Measurements from ENCODE around the gene MFAP2. TPM values are rescaled to one million over a fixed set of nuclear protein-coding genes. Genes with fewer than 3 reads are reported as not detected.

MFAP2 gene
- total RNA-seq, 4 donors from 2014 or later: 5.9 to 26.6 (median 13.5) TPM

GRCh38 chr1:16993521-16994038, 13.2 kb upstream of the MFAP2 start:
- 76 to 88% methylated on average over 5 to 15 of the region's 15 CpGs for WGBS, 2 donors
- H3K27ac ChIP-seq: no peak overlapping the region
- no peaks in the 10 kb centered on the region for H3K9me3 ChIP-seq
- no peak overlapping the region for H3K4me3 ChIP-seq
- no peak for DNase-seq (ENCODE audit: low spot score in 2 of 2)
- no peaks in the 10 kb centered on the region for H3K4me1 ChIP-seq
- peaks cover 5 to 95% (median 14%) of the 10 kb centered on the region in 3 donors for H3K36me3 ChIP-seq
- no peaks in the 10 kb centered on the region for H3K27me3 ChIP-seq
- TF ChIP-seq, protein P1, sequence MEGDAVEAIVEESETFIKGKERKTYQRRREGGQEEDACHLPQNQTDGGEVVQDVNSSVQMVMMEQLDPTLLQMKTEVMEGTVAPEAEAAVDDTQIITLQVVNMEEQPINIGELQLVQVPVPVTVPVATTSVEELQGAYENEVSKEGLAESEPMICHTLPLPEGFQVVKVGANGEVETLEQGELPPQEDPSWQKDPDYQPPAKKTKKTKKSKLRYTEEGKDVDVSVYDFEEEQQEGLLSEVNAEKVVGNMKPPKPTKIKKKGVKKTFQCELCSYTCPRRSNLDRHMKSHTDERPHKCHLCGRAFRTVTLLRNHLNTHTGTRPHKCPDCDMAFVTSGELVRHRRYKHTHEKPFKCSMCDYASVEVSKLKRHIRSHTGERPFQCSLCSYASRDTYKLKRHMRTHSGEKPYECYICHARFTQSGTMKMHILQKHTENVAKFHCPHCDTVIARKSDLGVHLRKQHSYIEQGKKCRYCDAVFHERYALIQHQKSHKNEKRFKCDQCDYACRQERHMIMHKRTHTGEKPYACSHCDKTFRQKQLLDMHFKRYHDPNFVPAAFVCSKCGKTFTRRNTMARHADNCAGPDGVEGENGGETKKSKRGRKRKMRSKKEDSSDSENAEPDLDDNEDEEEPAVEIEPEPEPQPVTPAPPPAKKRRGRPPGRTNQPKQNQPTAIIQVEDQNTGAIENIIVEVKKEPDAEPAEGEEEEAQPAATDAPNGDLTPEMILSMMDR (IDR thresholded peaks at IDR 0.05): no peak
- TF ChIP-seq EP300 (IDR thresholded peaks at IDR 0.05): no peak
- no peak for TF ChIP-seq POLR2A (IDR thresholded peaks at IDR 0.05)

- H3K9me3 ChIP-seq: no peaks in the 10 kb centered on the region
- TF ChIP-seq, protein P1 (IDR thresholded peaks at IDR 0.05): no peak
- TF ChIP-seq EP300 (IDR thresholded peaks at IDR 0.05) (no peak), POLR2A (IDR thresholded peaks at IDR 0.05) (no peak)
- DNase-seq (ENCODE audit: low spot score in 2 of 2): no peak
- H3K27me3 ChIP-seq: no peaks in the 10 kb centered on the region
- no peak overlapping the region for H3K27ac ChIP-seq
- H3K4me1 ChIP-seq: no peaks in the 10 kb centered on the region
- H3K36me3 ChIP-seq: peaks cover 4 to 95% (median 14%) of the 10 kb centered on the region in 3 donors
- 89 to 94% methylated on average over 9 of the region's 9 CpGs for WGBS, 2 donors
- H3K4me3 ChIP-seq: no peak overlapping the region
Measured at GRCh38 chr1:16992675-16993074, 12.3 kb upstream of the MFAP2 start.

DNA sequence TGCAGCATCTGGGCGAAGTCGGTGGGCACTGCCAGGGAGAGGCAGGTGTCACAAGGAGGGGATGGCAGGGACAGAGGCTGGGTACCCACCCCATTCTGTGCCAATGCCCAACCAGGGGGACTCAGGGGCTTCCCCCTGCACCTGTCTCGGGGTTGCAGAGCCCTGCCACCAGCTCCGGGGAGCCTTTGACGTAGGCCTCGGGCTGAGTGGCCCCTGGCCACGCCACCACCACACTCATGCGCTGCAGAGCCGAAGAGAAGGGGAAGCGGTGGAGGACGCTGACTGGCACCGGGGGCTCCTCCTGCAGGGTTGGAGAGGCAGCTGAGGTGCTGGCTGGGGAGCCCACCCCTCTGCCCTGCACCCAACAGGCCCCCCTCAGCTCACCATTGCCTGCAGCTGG, 11.7 kb upstream of the MFAP2 start:
- no peak overlapping the region for H3K27ac ChIP-seq
- DNase-seq (ENCODE audit: low spot score in 2 of 2): no peak
- peaks cover 4 to 95% (median 14%) of the 10 kb centered on the region in 3 donors for H3K36me3 ChIP-seq
- no peak for TF ChIP-seq POLR2A (IDR thresholded peaks at IDR 0.05)
- TF ChIP-seq, protein P1 (IDR thresholded peaks at IDR 0.05): no peak
- TF ChIP-seq EP300 (IDR thresholded peaks at IDR 0.05): no peak
- no peaks in the 10 kb centered on the region for H3K9me3 ChIP-seq
- no peaks in the 10 kb centered on the region for H3K4me1 ChIP-seq
- 92 to 97% methylated on average over 10 to 12 of the region's 12 CpGs for WGBS, 2 donors
- H3K4me3 ChIP-seq: no peak overlapping the region
- no peaks in the 10 kb centered on the region for H3K27me3 ChIP-seq

DNA sequence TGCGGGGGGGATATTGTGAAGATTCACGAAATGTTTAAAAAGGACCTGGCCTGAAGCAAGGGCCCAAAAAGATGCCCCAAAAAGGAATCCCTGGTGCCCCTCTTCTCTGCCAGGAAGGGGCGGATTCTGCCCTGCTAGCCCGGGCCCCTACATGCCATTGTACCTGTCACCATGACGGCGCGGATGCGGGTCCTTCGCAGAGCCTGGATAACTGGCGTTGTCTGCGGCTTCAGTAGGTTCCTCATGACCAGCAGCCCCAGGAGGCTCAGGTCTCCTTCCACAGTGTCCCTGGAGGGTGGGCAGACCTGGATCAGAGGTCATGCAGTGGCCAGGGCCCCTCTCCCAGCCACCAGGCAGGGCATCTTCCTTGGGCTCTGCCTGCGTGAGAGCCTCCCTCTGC, 11.2 kb upstream of the MFAP2 start:
- Histone ChIP-seq H3K4me3 (no peak overlapping the region), H3K9me3 (no peaks in the 10 kb centered on the region), H3K4me1 (no peaks in the 10 kb centered on the region), H3K27ac (no peak overlapping the region), H3K36me3 (peaks cover 4 to 95% (median 9%) of the 10 kb centered on the region in 3 donors), H3K27me3 (no peaks in the 10 kb centered on the region)
- no peak for DNase-seq (ENCODE audit: low spot score in 2 of 2)
- TF ChIP-seq EP300 (IDR thresholded peaks at IDR 0.05) (no peak), POLR2A (IDR thresholded peaks at IDR 0.05) (no peak)
- TF ChIP-seq, protein P1 (IDR thresholded peaks at IDR 0.05): no peak
- 92 to 93% methylated on average over 11 to 12 of the region's 12 CpGs for WGBS, 2 donors

- no peak overlapping the region for H3K4me3 ChIP-seq
- 85 to 87% methylated on average over 21 to 22 of the region's 22 CpGs for WGBS, 2 donors
- no peaks in the 10 kb centered on the region for H3K27me3 ChIP-seq
- H3K9me3 ChIP-seq: no peaks in the 10 kb centered on the region
- no peak overlapping the region for H3K27ac ChIP-seq
- H3K36me3 ChIP-seq: peaks cover 0 to 93% (median 4%) of the 10 kb centered on the region in 3 donors
- TF ChIP-seq EP300 (IDR thresholded peaks at IDR 0.05): no peak
- TF ChIP-seq, protein P1 (IDR thresholded peaks at IDR 0.05): no peak
- TF ChIP-seq POLR2A (IDR thresholded peaks at IDR 0.05): no peak
- H3K4me1 ChIP-seq: peaks cover 0 to 3% (median 0%) of the 10 kb centered on the region in 4 donors
- DNase-seq (ENCODE audit: low spot score in 2 of 2): no peak
Measured at GRCh38 chr1:16989676-16990391, 9.4 kb upstream of the MFAP2 start.

Data from tibial nerve (tissue), 4 donors.